GM19455 (cell line): ENCODE data around the gene ZNF175.

Experiments
- ATAC-seq: cut with Tn5 transposase; IDR thresholded peaks from one replicate; pipeline ENCODE4 v1.9.1; 2021; ENCODE audit not compliant: unreplicated experiment

The ZNF175 gene

GRCh38 chr19:51587264-51588191 is 16.4 kb downstream of the ZNF175 start:
- ATAC-seq = no peak

DNA sequence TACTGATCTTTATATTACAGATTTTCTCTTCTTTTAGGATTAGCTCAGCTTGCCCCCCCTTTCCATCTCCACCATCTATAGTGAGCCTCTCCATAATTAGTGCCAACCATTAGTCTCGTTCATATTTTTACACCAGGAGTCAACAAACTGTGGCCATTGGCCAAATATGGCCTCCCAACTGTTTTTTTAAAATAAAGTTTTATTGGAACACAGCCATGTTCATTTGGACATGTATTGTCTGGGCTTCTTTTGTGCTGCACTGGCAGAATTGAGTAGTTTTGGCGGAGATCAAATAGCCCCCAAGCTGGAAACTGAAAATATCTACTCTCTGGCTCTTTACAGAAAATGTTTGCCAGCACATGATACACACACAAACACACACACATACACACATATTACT is 18.4 kb downstream of the ZNF175 start:
- ATAC-seq = no peak

DNA sequence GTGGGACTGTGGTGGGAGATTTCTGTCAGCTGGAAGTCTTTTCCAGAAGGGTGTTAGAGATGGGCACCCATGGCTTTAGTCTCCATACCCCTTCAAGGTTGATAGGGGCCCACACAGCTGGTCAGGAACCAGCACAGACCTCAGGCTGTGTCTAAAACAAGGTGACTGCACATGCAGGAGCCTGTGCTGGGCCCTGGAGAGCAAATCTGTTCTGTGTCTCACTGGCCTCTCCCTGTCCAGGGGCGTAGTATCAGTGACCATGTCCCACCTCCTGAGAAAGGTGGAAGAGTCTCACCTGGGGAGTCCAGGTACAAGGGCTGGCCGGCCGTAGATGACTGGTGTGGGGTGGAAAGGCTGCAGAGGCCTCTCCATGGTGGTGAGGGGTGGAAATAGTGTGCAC is 19.4 kb downstream of the ZNF175 start:
- ATAC-seq = no peak

- no peak for ATAC-seq
Measured at GRCh38 chr19:51592521-51592920, 21.4 kb downstream of the ZNF175 start.

DNA sequence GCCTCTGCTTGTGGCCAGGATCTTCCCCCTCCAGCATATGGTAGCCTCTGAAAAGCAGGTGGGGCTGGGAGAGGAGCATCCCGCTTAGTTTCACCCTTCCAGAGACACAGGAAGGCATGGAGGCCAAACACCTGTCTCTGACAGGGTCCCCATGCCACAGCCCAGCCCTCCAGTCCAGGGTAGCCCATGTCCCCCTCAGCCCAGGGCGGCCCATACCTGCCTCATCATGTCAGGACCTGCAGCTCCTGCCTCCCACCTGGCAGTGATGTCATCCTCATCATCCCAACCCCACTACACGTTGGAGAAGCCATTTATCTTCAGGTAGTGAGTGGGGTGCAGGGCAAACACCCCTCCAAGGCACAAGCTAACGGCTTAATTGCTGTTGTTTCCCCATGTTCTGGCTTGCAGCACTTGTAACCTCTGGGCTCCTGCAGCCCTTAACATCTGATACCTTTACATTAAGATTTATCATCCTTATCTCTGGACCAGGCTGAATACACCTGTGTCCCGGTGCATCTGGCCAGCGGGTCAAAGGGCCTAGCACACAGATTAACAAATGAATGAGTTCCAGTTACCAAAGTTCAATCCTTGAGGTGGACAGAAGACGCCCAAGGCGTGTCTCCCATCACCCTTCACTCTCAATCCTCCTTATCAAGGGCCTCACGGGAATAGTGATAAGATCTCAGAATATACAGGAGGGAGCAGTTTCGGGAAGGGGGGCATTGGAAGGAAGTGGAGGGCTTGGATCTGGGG is 22.2 kb downstream of the ZNF175 start:
- ATAC-seq = no peak

- ATAC-seq = peak; percentile 94
Measured at GRCh38 chr19:51593969-51594773, 23.1 kb downstream of the ZNF175 start.

DNA sequence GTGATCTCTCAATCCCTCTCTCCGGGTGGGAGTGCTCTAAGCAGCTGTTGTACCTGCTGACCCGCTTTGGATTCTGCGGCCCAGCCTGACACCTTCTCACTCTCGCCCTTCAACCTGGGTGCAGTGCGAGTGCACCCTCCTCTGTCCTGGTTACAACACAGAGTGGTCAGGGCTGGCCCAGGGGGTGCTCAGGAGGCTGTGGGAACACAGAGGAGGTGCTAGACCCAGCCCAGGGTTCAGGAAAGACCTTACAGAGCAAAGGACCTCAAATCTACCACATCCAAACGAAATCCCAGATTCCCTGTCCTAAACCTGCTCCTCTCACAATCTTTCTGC is 23.7 kb downstream of the ZNF175 start:
- ATAC-seq = no peak

DNA sequence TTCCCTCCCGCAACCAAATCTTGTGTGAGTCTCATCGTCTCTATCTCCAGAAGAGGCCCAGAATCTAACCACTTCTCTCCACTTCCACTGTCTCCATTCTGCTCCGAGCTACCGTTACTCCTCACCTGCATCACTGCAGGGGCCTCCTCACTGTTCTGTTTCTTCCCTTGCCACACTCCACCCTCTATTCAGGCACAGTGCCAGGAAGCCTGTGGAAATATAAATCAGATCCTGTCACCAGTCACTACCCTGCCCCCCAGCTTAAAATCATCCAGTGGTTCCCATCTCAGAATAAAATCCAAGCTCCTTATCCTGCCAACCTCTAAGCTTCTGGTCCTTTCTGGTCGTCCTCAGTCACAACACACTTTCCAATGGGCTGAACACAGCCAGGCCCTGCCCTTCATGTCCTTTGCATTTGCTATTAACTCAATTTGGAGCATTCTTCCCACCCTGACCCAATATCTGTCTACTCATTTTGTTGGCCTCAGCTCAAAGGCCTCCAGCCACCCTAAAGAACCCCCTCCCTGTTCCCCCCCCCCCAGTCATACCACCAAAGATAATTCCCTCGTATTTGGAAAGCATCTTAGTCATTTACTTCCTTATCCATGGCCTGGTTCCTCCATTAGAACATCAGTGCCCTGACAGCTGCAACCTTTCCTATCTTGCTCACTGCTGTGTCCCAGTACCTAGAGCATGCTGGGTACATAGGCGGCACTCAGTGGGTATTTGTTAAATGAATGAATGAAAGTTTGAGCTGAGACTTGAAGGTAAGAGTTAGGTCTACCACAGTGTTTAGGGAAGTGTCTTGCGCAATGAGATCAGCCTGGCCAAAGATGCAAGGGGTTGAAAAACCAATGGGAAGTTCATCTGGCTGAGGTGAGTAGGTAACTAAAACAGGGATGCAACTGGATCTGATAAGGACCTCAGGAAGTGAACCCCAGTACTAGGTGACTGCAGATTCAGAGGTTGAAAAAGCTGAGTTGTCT is 24.4 kb downstream of the ZNF175 start:
- ATAC-seq = no peak

DNA sequence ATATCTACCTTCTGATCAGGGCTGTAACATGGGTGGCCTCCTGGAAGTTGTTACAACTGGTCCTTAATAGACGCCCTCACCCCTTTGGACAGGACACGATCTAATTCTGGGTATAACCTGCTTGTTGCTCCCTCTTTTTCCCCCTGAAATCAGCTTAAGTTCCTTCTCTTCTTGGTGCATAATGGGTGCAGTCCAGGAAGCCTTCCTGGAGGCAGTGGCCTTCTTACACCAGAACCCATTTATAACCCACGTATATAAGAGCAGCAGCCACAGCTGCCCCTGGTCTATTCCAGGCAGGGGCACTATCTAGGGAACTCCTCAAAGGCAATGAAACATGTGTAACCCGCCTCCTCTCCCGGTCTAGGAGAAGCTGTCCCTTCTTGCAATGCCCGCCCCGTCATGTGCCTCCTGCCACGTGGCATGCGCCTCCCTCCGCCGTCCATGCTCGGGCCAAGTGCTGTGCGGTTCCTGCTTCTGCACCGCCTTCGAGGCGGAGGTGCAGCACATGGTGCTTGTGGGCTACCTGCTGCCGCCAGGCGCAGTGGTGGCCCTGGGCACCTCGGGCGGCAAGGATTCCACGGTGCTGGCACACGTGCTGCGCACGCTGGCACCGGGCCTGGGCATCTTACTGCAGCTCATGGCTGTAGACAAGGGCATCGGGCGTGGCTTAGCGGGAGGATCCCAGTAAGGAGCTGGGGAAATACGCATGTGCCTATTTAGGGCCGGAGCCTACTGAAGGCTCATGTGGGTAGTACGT is 27.3 kb downstream of the ZNF175 start:
- no peak for ATAC-seq

DNA sequence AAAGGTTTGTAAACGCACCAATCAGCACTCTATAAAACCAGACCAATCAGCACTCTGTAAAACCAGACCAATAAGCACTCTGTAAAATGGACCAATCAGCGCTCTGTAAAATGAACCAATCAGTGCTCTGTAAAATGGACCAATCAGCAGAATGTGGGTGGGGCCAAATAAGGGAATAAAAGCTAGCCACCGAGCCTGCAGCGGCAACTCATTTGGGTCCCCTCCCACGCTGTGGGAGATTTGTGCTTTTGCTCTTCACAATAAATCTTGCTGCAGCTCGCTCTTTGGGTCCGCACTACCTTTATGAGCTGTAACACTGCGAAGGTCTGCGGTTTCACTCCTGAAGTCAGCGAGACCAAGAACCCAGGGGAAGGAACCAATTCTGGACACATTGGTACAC is 28.0 kb downstream of the ZNF175 start:
- no peak for ATAC-seq

GRCh38 chr19:51600940-51601580 is 30.0 kb downstream of the ZNF175 start:
- ATAC-seq = no peak

DNA sequence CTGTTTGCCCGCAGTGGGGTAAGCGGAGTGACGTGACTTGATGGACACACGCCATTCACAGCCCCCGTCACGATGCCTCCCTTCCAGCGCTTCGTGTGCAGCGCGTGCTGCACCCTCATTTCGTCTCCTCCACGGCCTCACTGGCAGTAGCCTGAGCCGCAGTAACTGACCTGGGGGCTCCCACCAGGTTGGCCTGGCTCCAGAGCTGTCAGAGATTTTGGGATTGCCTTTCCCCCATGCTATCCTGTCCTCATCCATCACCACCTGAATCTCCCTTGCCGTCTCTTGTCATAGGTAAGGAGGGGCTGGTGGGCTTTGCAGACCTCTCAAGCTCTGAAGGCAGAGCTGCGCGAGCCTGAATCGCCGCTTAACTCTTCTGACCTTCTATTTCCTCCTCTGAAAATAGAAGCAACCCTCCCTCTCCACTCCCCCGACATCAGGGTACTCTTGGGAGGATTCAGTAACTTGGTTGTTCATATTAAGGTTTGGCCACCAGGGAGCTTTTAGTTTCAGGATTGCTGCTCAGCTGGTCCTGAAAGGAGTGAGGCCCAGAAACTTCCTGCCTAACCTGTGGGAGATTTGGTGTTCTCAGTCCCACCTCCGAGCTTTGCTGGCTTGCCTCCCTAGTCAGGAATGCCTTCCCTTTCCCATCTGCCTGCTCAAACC is 31.2 kb downstream of the ZNF175 start:
- ATAC-seq = no peak

GRCh38 chr19:51607077-51607476 is 36.0 kb downstream of the ZNF175 start:
- ATAC-seq = peak; percentile 92

GRCh38 chr19:51607920-51608562 is 37.0 kb downstream of the ZNF175 start:
- no peak for ATAC-seq

GRCh38 chr19:51610576-51610975 is 39.5 kb downstream of the ZNF175 start:
- ATAC-seq = no peak

DNA sequence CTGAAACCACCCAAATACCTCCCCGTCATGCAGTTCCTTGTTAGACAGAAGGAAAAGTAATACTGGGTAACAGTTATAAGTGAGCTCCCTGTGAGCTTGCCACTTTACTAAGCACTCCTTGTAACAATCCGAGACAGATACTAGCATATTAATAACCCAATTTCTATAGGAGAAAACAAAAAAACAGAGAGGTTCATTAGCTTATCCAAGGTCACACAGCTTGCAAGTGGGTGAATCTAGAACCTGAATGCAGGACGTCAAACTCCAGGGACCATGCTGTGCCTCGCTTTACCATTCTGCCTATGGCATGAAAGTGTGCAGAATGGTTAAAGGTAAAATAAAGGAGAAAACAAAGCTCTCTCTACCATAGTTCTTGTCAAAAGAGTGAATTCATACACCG is 43.7 kb downstream of the ZNF175 start:
- ATAC-seq = no peak

GRCh38 chr19:51615991-51616390 is 44.9 kb downstream of the ZNF175 start:
- no peak for ATAC-seq

DNA sequence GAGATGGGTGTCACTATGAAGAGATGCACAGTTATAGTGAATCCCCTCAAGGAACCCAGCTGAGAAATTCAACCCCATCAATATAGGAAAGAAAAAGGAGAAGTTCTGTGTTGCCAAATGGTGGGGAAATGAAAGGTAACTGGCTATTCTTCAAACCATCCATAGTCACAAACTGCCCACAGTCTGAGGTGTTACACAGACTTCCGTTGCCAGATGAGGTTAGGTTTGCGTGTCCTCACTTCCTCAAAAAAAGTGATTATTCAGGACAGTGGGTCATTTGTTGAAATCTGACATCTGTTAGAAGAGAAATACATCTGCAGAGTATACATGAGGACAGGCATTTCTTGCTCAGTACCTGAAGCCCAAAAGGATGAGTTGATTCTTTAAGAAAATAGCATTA is 50.1 kb downstream of the ZNF175 start:
- ATAC-seq = no peak
